Posterior vena cava (tissue), 2 donors: ENCODE results near the gene IL1RN. TPM values are rescaled to one million over a fixed set of nuclear protein-coding genes. Genes with fewer than 3 reads are reported as not detected.

Source experiments
- DNase-seq: peaks from one replicate; pipeline ENCODE4 v3.0.0-alpha.2; 2020; ENCODE audit warnings: low spot score
- intact Hi-C, 2 donors: fragments of 100-400 bp; cut with DNase I; formaldehyde crosslinking; loops; one replicate each; pipeline versions ENCODE4 v1.14.1 to v1.14.2; 2022 to 2023
- total RNA-seq, 2 donors: library from RNA; stranded (reverse); fragmentation: NEBNext Ultra II Directional; extraction: Animal tissue kit (Norgen Biotek cat#: 25700); gene quantifications; one replicate each; pipeline ENCODE4 v1.2.1, GENCODE V29; 2021
- donor health status: DM: yes; HTN: yes; CAD: no.
- donor health status: DM: yes; HTN: yes; CAD: no.

IL1RN gene
- total RNA-seq, 2 donors from 2014 or later = 1.7 to 3.0 TPM

GRCh38 chr2:113144259-113144658, 16.9 kb downstream of the IL1RN start:
- no peak for DNase-seq
- intact Hi-C loops = no loop called here

GRCh38 chr2:113148606-113149552, 21.5 kb downstream of the IL1RN start:
- intact Hi-C loops = no loop called here
- DNase-seq = no peak

- DNase-seq = no peak
- intact Hi-C loops = no loop called here
These were observed 22.3 kb downstream of the IL1RN start for GRCh38 chr2:113149553-113150257.

GRCh38 chr2:113150258-113150601, 22.8 kb downstream of the IL1RN start:
- DNase-seq = no peak
- intact Hi-C loops = no loop called here

GRCh38 chr2:113155331-113155730, 27.9 kb downstream of the IL1RN start:
- DNase-seq = peak; percentile 20
- intact Hi-C loops = no loop called here

- DNase-seq = no peak
- intact Hi-C loops = no loop called here
These were observed 29.1 kb downstream of the IL1RN start for GRCh38 chr2:113156278-113157117.

- DNase-seq = peak; percentile 76
- intact Hi-C loops = no loop called here
These were observed 29.9 kb downstream of the IL1RN start for GRCh38 chr2:113157118-113157896.

- intact Hi-C loops = no loop called here
- peak; percentile 35 for DNase-seq
These were observed 30.7 kb downstream of the IL1RN start for GRCh38 chr2:113157897-113158753.

GRCh38 chr2:113158884-113159553, 31.6 kb downstream of the IL1RN start:
- intact Hi-C loops = no loop called here
- peak; percentile 67 for DNase-seq

GRCh38 chr2:113160248-113160647, 32.9 kb downstream of the IL1RN start:
- intact Hi-C loops = no loop called here
- DNase-seq = no peak

- intact Hi-C loops = no loop called here
- peak; percentile 48 for DNase-seq
These were observed 33.6 kb downstream of the IL1RN start for GRCh38 chr2:113160962-113161361.

- peak; percentile 28 for DNase-seq
- intact Hi-C loops = no loop called here
These were observed 34.8 kb downstream of the IL1RN start for GRCh38 chr2:113162173-113162572.

GRCh38 chr2:113162869-113163268, 35.5 kb downstream of the IL1RN start:
- intact Hi-C loops = no loop called here
- no peak for DNase-seq

GRCh38 chr2:113164215-113164929, 37.0 kb downstream of the IL1RN start:
- peak; percentile 54 for DNase-seq
- intact Hi-C loops = no loop called here

- intact Hi-C loops = no loop called here
- DNase-seq = peak; percentile 23
These were observed 37.7 kb downstream of the IL1RN start for GRCh38 chr2:113164930-113165585.

- intact Hi-C loops = no loop called here
- peak; percentile 34 for DNase-seq
These were observed 38.8 kb downstream of the IL1RN start for GRCh38 chr2:113166187-113166645.
